ENCODE results near the gene MYO1D. TPM values are rescaled to one million over a fixed set of nuclear protein-coding genes. Genes with fewer than 3 reads are reported as not detected.

Gene MYO1D
- total and polyA plus RNA-seq, 2 of the 13 experiments (the other 11 are each of a cell fraction or from before 2014, with no cell fraction given), result 13.2 to 17.3 TPM

- FAIRE-seq (no peak), ATAC-seq (no peak), DNase-seq (ENCODE audit: low spot score) (no peak)
- no peak for TF ChIP-seq ZNF678 (CRISPR knock-in tag; IDR thresholded peaks at IDR 0.05)
- no peak for TF ChIP-seq ZFP1 (CRISPR knock-in tag; IDR thresholded peaks at IDR 0.05)
- Histone ChIP-seq H3K9me3 (ENCODE audit: low read length) (no peaks in the 10 kb centered on the region), H3K4me3 (replicated peaks in 1 of 3; ENCODE audit: insufficient read depth in 1 of 3, low read depth in 2 of 3, low read length in 3 of 3) (no peak overlapping the region), H2AFZ (ENCODE audit: low read length) (no peak overlapping the region), H3K36me3 (replicated peaks in 1 of 2; ENCODE audit: control insufficient read depth in 1 of 2, insufficient read depth in 2 of 2, low read length in 2 of 2) (no peaks in the 10 kb centered on the region), H3K27ac (ENCODE audit: extremely low read length, insufficient read depth, low read length) (no peak overlapping the region), H3K27me3 (ENCODE audit: control insufficient read depth in 1 of 2, insufficient read depth in 2 of 2, low read length in 2 of 2) (no peaks in the 10 kb centered on the region), H3K9ac (ENCODE audit: insufficient read depth, low read depth, low read length) (no peak overlapping the region), H3K4me2 (ENCODE audit: low read depth, low read length) (no peak overlapping the region), H3K4me1 (ENCODE audit: insufficient read depth, low read length) (peaks cover 25% of the 10 kb centered on the region), H4K20me1 (ENCODE audit: insufficient read depth, low read length) (no peaks in the 10 kb centered on the region), H3K79me2 (ENCODE audit: insufficient read depth, low read length) (no peaks in the 10 kb centered on the region)
- 59% methylated on average over 9 of the region's 9 CpGs for WGBS (ENCODE audit: low lambda C conversion rate)
- BruUV-seq (replicated peaks), result no TSS peak
- POLR2A ChIA-PET, result no interaction called here
- intact Hi-C loops (cut with micrococcal nuclease; ENCODE audit: unreplicated experiment), result no loop called here
- CTCF ChIA-PET (ENCODE audit: low intra/inter-chr PET ratio, low total read pairs), result no interaction called here
- in situ Hi-C loops (cut with HindIII; ENCODE audit: extremely low pct_ligation_motif_present, low pct_unique_long_range_greater_than_20kb), result no loop called here
Measured at GRCh38 chr17:32498391-32498790, 378.5 kb downstream of the MYO1D start.

GRCh38 chr17:32497431-32498205, 379.3 kb downstream of the MYO1D start:
- H3K9ac ChIP-seq (ENCODE audit: insufficient read depth, low read depth, low read length), result no peak overlapping the region
- POLR2A ChIA-PET, result no interaction called here
- H3K4me2 ChIP-seq (ENCODE audit: low read depth, low read length), result peak overlapping the region; percentile 2; the same call in 1 of the 2 replicates
- intact Hi-C loops (cut with micrococcal nuclease; ENCODE audit: unreplicated experiment) (no loop called here), in situ Hi-C loops (cut with HindIII; ENCODE audit: extremely low pct_ligation_motif_present, low pct_unique_long_range_greater_than_20kb) (no loop called here)
- no peaks in the 10 kb centered on the region for H3K9me3 ChIP-seq (ENCODE audit: low read length)
- no peak for DNase-seq (ENCODE audit: low spot score)
- BruUV-seq (replicated peaks), result no TSS peak
- H3K36me3 ChIP-seq (replicated peaks in 1 of 2; ENCODE audit: control insufficient read depth in 1 of 2, insufficient read depth in 2 of 2, low read length in 2 of 2), result no peaks in the 10 kb centered on the region
- no peak overlapping the region for H3K27ac ChIP-seq (ENCODE audit: extremely low read length, insufficient read depth, low read length)
- TF ChIP-seq ZBTB7B (CRISPR knock-in tag; IDR thresholded peaks at IDR 0.05), result no peak
- TF ChIP-seq ZNF263 (CRISPR knock-in tag; IDR thresholded peaks at IDR 0.05), result peak; percentile 97
- TF ChIP-seq STAG1 (CRISPR knock-in tag; IDR thresholded peaks at IDR 0.05), result peak; percentile 56
- no peak for TF ChIP-seq CBFB (CRISPR knock-in tag; IDR thresholded peaks at IDR 0.05)
- peak; percentile 66 for TF ChIP-seq CTCF (CRISPR knock-in tag; IDR thresholded peaks at IDR 0.05)
- TF ChIP-seq ZNF235 (CRISPR knock-in tag; IDR thresholded peaks at IDR 0.05; ENCODE audit: borderline replicate concordance), result no peak
- TF ChIP-seq TEAD3 (CRISPR knock-in tag; optimal IDR thresholded peaks at IDR 0.05; ENCODE audit: borderline replicate concordance), result peak; percentile 17
- peaks cover 18% of the 10 kb centered on the region for H3K4me1 ChIP-seq (ENCODE audit: insufficient read depth, low read length)
- no peak overlapping the region for H3K4me3 ChIP-seq (replicated peaks in 1 of 3; ENCODE audit: insufficient read depth in 1 of 3, low read depth in 2 of 3, low read length in 3 of 3)
- FAIRE-seq, result no peak
- CTCF ChIA-PET (ENCODE audit: low intra/inter-chr PET ratio, low total read pairs), result no interaction called here
- H3K79me2 ChIP-seq (ENCODE audit: insufficient read depth, low read length), result no peaks in the 10 kb centered on the region
- no peaks in the 10 kb centered on the region for H3K27me3 ChIP-seq (ENCODE audit: control insufficient read depth in 1 of 2, insufficient read depth in 2 of 2, low read length in 2 of 2)
- ATAC-seq, result peak; percentile 67
- no peak overlapping the region for H2AFZ ChIP-seq (ENCODE audit: low read length)
- WGBS (ENCODE audit: low lambda C conversion rate), result 45% methylated on average over 17 of the region's 18 CpGs
- no peaks in the 10 kb centered on the region for H4K20me1 ChIP-seq (ENCODE audit: insufficient read depth, low read length)

All from HepG2 (cell line).